Measurements from ENCODE around the gene PRKCH. TPM values are rescaled to one million over a fixed set of nuclear protein-coding genes. Genes with fewer than 3 reads are reported as not detected.

The PRKCH gene
- 100 to 1,000 TPM; 610 to 756 (median 618) TPM for total RNA-seq
- total RNA-seq (2013) = 359 TPM

- WGBS (ENCODE audit: insufficient coverage) = under 1% methylated on average over 66 of the region's 66 CpGs
- DNase-seq (peak; percentile 78 to 92), ATAC-seq (peak; percentile 76 to 85 (median 84))
- peaks cover 13% of the 10 kb centered on the region for H3K4me1 ChIP-seq (ENCODE audit: control insufficient read depth, insufficient read depth, low read length)
- H3K36me3 ChIP-seq (ENCODE audit: control insufficient read depth, insufficient read depth, low read length) = no peaks in the 10 kb centered on the region
- H3K27ac ChIP-seq (ENCODE audit: low read length) = peak within 1 kb of the TSS; percentile 83
- no peaks in the 10 kb centered on the region for H3K27me3 ChIP-seq (ENCODE audit: control insufficient read depth, insufficient read depth, low read length)
- intact Hi-C loops (cut with micrococcal nuclease) = loop anchor here (2.0 to 5.0 kb wide), 3 partner anchors 36 to 196 kb away; no protein-coding TSS in a partner anchor
- H3K36me3 Mint-ChIP-seq = peaks cover 15% of the 10 kb centered on the region
- H3K27me3 Mint-ChIP-seq (ENCODE audit: low read depth in 2 of 2) = no peaks in the 10 kb centered on the region
- peak within 1 kb of the TSS; percentile 96 for H3K4me3 Mint-ChIP-seq
- peak within 1 kb of the TSS in 1 of 2 donors; percentile 99 for H3K27ac Mint-ChIP-seq
- TF ChIP-seq, protein P1, sequence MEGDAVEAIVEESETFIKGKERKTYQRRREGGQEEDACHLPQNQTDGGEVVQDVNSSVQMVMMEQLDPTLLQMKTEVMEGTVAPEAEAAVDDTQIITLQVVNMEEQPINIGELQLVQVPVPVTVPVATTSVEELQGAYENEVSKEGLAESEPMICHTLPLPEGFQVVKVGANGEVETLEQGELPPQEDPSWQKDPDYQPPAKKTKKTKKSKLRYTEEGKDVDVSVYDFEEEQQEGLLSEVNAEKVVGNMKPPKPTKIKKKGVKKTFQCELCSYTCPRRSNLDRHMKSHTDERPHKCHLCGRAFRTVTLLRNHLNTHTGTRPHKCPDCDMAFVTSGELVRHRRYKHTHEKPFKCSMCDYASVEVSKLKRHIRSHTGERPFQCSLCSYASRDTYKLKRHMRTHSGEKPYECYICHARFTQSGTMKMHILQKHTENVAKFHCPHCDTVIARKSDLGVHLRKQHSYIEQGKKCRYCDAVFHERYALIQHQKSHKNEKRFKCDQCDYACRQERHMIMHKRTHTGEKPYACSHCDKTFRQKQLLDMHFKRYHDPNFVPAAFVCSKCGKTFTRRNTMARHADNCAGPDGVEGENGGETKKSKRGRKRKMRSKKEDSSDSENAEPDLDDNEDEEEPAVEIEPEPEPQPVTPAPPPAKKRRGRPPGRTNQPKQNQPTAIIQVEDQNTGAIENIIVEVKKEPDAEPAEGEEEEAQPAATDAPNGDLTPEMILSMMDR (IDR thresholded peaks at IDR 0.05) = peak; percentile 9
- no peaks in the 10 kb centered on the region for H3K9me3 Mint-ChIP-seq
- H3K4me3 ChIP-seq (ENCODE audit: low read length) = peak within 1 kb of the TSS; percentile 76
- H3K4me1 Mint-ChIP-seq = peaks cover 36 to 40% of the 10 kb centered on the region in 2 donors
- no peaks in the 10 kb centered on the region for H3K9me3 ChIP-seq (ENCODE audit: control insufficient read depth, insufficient read depth, low read length)
These were observed at the start of gene PRKCH for GRCh38 chr14:61321385-61322010. Gene PRKCH (plus strand): TSS chr14:61321579. CDS start chr14:61322102, 523 bp downstream.

DNA sequence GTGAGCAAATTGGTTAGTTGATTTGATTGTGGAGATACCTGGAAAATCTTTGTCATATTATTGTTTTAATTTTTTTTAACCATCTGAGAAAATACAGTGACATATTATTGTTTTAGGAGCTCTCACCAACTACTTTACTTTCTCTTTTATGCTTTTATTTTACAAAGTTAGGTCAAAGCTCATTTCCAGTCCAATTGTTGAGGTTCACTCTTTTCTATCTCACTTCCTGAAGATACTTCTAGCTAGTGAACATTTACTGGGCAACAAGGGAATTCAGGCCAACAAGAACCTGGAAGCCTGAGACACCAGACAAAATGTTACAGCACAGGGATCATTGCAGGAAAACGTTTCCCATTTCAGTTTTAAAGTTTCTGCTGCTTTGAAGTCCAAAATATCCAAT lies 44.1 kb upstream of the PRKCH start:
- Mint-ChIP-seq H3K9me3 (no peaks in the 10 kb centered on the region), H3K4me1 (peaks cover 9 to 22% of the 10 kb centered on the region in 2 donors), H3K27ac (no peak overlapping the region), H3K27me3 (ENCODE audit: low read depth in 2 of 2) (peaks cover 21 to 35% of the 10 kb centered on the region in 2 donors), H3K36me3 (no peaks in the 10 kb centered on the region), H3K4me3 (no peak overlapping the region)
- TF ChIP-seq, protein P1 (IDR thresholded peaks at IDR 0.05) = no peak
- intact Hi-C loops (cut with micrococcal nuclease) = no loop called here
- no peaks in the 10 kb centered on the region for H3K9me3 ChIP-seq (ENCODE audit: control insufficient read depth, insufficient read depth, low read length)
- DNase-seq (no peak), ATAC-seq (no peak)
- H3K4me3 ChIP-seq (ENCODE audit: low read length) = no peak overlapping the region
- H3K4me1 ChIP-seq (ENCODE audit: control insufficient read depth, insufficient read depth, low read length) = peaks cover 16% of the 10 kb centered on the region
- H3K27me3 ChIP-seq (ENCODE audit: control insufficient read depth, insufficient read depth, low read length) = no peaks in the 10 kb centered on the region
- no CpG with 5 or more reads among the region's 1 CpG for WGBS (ENCODE audit: insufficient coverage)
- no peak overlapping the region for H3K27ac ChIP-seq (ENCODE audit: low read length)
- no peaks in the 10 kb centered on the region for H3K36me3 ChIP-seq (ENCODE audit: control insufficient read depth, insufficient read depth, low read length)

- Mint-ChIP-seq H3K4me3 (no peak overlapping the region), H3K9me3 (no peaks in the 10 kb centered on the region), H3K27me3 (ENCODE audit: low read depth in 2 of 2) (peaks cover 21 to 31% of the 10 kb centered on the region in 2 donors), H3K4me1 (peaks cover 9 to 22% of the 10 kb centered on the region in 2 donors), H3K27ac (no peak overlapping the region), H3K36me3 (no peaks in the 10 kb centered on the region)
- TF ChIP-seq, protein P1 (IDR thresholded peaks at IDR 0.05) = no peak
- H3K27ac ChIP-seq (ENCODE audit: low read length) = no peak overlapping the region
- H3K4me1 ChIP-seq (ENCODE audit: control insufficient read depth, insufficient read depth, low read length) = peaks cover 16% of the 10 kb centered on the region
- H3K36me3 ChIP-seq (ENCODE audit: control insufficient read depth, insufficient read depth, low read length) = no peaks in the 10 kb centered on the region
- DNase-seq = no peak
- intact Hi-C loops (cut with micrococcal nuclease) = no loop called here
- H3K27me3 ChIP-seq (ENCODE audit: control insufficient read depth, insufficient read depth, low read length) = no peaks in the 10 kb centered on the region
- WGBS (ENCODE audit: insufficient coverage) = 91% methylated on average over 4 of the region's 4 CpGs
- no peaks in the 10 kb centered on the region for H3K9me3 ChIP-seq (ENCODE audit: control insufficient read depth, insufficient read depth, low read length)
- ATAC-seq = no peak
- no peak overlapping the region for H3K4me3 ChIP-seq (ENCODE audit: low read length)
These were observed 43.6 kb upstream of the PRKCH start for GRCh38 chr14:61277784-61278183.

Data from natural killer cell (primary cell).